Measurements from ENCODE around the gene FAM110A.
"Not testable (repeated sequence)": the region's sequence is repeated elsewhere in the genome, so short reads cannot be mapped to it uniquely, and the experiment has no call there.

The FAM110A gene

DNA sequence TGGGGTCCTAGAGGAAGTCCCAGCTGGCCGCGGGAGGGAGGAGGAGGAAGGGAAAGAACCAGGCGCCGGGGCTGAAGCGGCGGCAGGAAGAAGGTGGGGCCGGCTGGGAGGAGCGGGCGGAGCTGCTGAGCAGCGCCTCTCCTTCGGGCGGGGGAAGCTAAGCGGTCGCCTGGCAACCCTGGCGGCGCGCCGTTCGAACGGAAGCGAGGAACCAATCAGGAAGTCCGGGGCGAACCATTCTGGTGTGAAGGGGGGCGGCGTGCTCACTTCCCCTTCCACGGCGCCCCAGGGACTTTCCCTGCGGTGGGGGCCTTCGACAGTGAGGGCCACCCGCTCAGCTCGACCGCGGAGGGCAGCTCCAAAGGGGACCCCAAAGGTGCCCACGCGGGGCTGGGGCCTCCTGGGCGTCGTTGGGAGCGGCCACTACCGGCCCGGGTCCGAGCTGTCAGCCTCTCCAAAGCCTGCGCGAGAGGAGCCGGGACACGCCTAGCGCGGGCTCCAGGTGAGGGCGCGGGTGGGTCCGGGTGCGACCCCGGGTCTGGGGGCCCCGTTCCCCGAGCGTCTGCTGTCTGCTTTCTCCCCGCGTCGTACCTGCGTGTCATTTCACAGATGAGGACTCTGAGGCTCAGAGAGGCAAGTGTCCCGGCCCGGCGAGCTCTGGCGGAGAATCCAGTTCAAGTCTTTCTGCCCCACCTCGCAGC, at the start of gene FAM110A:
Gene FAM110A, plus strand, starts transcription at position 266 of the 701 bp plus-strand sequence. CDS start 11,090 bp downstream, outside the sequence.
- DNase-seq (ENCODE audit: low spot score) (peak; percentile 82), FAIRE-seq (peak; percentile 54)

DNA sequence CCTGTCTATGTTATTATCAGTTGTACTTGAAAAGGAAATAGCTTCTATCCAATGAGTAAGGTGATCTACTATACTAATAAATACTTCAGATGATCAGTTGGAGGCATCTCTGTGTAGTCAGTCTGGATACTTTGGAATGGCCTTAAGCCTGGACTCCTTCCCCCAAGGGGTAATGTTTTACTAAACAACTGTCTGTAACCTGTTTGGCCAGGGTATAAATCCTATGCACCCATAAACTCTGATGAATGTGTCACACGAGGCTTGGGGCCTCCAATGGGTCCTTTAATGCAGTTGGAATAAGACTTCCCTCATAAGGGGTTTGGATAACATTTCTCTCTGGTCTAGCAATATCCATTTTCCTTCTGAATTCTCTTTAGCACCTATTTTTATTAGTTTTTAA, 45.7 kb upstream of the FAM110A start:
- DNase-seq (ENCODE audit: low spot score): no peak

DNA sequence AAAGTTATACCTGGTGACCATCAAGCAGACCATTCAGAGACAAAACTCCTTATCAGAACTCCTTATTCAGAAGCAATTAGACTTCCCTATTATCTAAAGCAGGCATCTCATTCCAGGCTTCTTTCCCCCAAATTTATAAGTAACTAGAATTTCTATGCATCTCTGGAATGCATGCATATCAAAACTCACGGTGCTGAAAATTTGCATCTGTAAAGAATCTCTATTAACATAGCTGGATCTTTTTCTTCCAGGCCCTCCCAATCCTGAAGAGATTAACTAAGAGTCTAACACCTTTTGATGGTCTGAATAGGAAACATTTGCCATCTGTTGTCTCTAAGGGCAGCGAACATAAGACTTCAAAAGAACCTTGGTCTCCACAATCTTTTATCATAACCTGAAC, 42.5 kb upstream of the FAM110A start:
- DNase-seq (ENCODE audit: low spot score) (no peak), FAIRE-seq (no peak)

More for the DNA sequence above, 45.7 kb upstream of the FAM110A start:
- no peak for FAIRE-seq

DNA sequence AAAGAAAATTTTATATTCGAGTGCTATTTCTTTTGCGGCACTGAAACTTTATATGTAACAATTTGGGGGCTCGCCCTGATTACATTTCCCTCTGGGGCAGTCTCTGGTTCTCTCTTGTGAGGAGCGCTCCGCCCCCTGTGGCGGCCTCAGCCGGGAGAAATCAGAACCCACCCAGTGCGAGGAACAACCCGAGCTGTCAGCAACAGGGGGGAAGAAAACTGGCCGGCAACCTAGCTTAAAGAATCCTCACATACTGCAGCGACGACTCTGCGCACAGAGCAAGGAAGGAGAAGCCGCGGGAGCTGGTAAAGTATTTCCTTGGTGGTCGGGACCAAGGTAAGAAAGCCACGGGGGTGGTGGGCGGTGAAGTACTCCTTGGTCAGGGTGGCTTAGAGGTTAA, 41.3 kb upstream of the FAM110A start:
- DNase-seq (ENCODE audit: low spot score) (no peak), FAIRE-seq (no peak)

DNA sequence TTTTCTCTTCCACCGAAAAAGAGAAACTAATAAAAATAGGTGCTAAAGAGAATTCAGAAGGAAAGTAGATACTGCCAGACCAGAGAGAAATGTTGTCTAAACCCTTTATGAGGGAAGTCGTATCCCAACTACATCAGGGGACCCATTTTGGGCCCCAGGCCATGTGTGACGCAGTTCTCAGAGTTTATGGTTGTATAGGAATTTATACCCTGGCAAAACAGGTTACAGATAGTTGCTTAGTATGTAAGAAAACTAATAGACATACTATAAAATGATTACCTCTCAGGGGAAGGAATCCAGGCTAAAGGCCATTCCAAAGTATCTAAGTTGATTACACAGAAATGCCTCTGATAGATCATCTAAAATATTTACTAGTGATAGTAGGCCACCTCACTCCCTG, 36.6 kb upstream of the FAM110A start:
- no peak for FAIRE-seq

DNA sequence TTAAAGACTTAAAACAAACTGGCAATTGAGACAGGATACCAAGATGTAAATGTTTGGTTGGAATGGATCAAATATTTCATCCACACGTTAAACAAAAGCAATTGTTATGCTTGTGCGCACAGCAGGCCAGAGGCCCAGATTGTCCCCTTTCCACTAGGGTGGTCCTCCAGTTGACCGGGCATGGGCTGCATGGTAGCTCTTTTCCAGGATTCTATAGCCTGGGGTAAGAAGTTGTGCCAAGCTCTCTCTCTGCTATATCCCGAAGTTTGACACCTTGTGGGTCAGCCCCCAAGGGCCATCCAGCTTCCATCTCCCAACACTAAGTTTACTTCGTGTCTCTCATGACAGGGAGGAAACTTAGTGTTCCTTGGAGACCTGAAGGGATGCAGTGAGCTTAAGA, 34.8 kb upstream of the FAM110A start:
- FAIRE-seq; DNase-seq (ENCODE audit: low spot score): not testable (repeated sequence)

More for the DNA sequence above, 36.6 kb upstream of the FAM110A start:
- no peak for DNase-seq (ENCODE audit: low spot score)

DNA sequence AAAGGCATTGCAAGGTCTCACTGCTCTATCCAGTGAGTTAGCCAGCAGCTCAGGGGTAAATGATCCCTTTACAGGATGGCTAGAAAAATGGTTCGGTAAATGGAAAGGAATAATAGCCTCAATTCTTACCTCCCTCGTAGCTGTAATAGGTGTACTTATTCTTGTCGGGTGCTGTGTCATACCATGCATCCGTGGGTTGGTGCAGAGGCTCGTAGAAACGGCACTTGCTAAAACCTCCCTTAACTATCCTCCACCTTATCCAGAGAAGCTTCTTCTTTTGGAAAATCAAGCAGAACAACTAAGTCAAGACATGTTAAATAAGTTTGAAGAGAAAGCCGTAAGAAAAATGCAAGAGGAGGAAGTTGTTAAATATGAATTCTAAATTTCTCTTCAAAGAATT, 33.5 kb upstream of the FAM110A start:
- DNase-seq (ENCODE audit: low spot score); FAIRE-seq: not testable (repeated sequence)

DNA sequence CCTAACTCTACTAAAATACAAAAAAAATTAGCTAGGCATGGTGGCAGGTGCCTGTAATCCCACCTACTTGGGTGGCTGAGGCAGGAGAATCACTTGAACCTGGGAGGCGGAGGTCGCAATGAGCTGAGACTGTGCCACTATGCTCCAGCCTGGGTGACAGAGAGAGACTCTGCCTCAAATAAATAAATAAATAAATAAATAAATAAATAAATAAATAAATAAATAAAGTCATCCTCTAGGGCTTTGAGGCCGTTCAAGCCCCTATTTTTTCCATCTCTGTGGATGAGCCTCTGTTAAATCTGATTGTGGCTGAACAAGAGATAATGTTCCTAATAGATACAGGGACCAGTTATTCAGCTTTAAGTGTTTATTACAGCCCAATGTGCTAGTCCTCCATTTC, 31.8 kb upstream of the FAM110A start:
- no peak for FAIRE-seq
- no peak for DNase-seq (ENCODE audit: low spot score)

DNA sequence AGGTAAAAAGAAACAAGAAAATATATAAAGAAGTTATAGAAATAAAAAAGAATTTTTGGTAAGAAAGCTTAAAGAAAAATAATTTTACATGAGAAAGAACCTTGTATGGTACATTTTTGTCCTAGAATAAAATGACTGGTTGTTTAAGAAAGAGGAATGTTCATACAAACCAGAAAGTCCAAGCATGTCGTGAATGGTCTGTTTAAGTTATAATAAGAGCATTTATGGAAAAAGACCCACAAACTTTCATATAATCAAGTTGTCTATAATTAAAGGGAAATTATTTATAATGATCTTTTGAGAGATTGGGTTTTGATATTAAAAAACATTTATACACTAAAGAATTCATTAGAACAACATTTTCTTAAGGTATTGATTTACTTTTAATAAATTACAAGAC, 27.8 kb upstream of the FAM110A start:
- DNase-seq (ENCODE audit: low spot score): peak; percentile 21

DNA sequence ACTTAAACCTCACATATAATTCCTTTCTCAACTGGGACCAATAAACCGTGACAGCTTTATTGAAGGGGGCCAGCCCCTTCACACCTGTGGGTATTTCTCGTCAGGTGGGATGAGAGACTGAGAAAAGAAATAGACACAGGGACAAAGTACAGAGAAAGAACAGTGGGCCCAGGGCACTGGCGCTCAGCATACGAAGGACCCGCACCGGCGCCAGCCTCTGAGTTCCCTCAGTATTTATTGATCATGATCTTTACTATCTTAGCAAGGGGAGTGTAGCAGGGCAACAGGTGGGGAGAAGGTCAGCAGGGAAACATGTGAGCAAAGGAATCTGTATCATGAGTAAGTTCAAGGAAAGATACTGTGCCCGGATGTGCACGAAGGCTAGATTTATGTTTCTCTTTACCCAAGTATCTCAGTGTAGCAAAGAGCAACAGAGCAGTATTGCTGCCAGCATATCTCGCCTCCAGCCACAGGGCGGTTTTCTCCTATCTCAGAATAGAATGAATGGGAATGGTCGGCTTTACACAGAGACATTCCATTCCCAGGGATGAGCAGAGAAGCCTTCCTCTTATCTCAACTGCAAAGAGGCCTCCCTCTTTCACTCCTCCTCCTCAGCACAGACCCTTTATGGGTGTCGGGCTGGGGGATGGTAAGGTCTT, 21.6 kb upstream of the FAM110A start:
- FAIRE-seq; DNase-seq (ENCODE audit: low spot score): not testable (repeated sequence)

More for the DNA sequence above, 27.8 kb upstream of the FAM110A start:
- FAIRE-seq: peak; percentile 26

DNA sequence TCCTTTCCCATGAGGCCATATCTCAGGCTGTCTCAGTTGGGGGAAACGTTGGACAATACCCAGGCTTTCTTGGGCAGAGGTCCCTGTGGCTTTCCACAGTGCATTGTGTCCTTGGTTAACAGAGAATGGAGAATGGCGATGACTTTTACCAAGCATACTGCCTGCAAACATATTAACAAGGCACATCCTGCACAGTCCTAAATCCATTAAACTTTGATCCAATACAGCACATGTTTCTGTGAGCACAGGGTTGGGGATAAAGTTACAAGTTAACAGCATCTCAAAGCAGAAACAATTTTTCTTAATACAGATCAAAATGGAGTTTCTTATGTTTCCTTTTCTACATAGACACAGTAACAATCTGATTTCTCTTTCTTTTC, 21.1 kb upstream of the FAM110A start:
- FAIRE-seq; DNase-seq (ENCODE audit: low spot score): not testable (repeated sequence)

DNA sequence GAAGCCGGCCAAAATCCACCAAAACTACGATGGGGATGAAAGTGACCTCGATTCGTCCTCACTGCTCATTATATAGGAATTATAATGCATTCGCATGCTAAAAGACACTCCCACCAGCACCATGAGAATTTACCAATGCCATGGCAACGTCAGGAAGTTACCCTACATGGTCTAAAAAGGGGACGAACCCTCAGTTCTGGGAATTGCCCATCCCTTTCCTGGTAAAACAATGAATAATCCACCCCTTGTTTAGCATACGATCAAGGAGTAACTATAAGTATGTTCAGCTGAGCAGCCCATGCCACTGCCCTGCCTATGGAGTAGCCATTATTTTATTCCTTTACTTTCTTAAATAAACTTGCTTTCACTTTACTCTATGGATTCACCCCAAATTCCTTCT, 20.1 kb upstream of the FAM110A start:
- DNase-seq (ENCODE audit: low spot score) (no peak), FAIRE-seq (no peak)

DNA sequence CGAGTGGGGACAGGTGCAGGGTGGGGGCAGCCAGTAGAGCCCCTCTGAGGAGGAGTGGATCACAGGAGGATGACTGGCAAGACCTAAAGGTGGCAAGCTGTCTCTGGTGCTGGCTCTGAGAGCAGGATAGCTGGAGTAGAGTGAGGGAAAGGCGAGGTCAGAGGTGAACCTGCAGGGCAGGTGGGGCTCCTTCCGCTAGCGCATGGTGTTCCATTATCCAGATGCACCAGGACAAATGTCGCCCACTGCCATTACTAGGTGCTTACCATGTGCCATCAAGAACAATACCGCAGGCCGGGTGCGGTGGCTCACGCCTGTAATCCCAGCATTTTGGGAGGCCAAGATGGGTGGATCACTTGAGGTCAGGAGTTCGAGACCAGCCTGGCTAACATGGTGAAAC, 18.3 kb upstream of the FAM110A start:
- FAIRE-seq: no peak

DNA sequence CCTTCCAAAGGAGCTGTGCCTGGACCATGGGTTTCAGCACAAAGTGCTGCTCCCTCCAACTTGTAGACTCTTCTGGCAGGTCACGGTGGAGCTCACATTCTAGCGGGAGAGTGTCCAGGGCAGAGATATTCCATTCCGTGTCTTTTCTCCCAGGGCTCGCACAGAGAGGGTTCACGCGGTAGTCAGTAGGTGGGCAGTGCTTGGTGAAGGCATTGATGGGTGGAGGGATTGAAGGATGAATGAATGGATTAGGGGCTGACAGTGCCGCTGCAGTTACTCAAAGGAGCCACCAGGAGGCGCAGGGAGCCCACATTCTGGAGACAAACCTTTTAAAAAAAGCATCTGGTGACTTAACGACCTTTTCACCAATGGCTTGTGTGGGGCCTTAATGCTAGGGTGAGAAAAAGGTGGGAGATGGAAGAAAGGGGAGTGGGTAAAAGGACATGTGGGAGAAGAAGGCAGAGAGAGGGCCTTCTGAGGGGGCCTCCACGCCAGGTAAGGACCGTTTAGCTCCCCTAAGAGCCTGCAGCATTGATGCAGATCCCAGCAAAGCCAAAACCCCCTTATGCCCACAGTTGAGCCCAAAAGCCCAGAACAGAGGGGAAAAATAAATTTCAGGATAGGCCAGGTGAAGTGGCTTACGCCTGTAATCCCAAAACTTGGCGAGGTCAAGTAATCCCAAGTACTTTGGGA, 17.5 kb upstream of the FAM110A start:
- FAIRE-seq (no peak), DNase-seq (ENCODE audit: low spot score) (peak; percentile 37)

More for the DNA sequence above, 18.3 kb upstream of the FAM110A start:
- no peak for DNase-seq (ENCODE audit: low spot score)

DNA sequence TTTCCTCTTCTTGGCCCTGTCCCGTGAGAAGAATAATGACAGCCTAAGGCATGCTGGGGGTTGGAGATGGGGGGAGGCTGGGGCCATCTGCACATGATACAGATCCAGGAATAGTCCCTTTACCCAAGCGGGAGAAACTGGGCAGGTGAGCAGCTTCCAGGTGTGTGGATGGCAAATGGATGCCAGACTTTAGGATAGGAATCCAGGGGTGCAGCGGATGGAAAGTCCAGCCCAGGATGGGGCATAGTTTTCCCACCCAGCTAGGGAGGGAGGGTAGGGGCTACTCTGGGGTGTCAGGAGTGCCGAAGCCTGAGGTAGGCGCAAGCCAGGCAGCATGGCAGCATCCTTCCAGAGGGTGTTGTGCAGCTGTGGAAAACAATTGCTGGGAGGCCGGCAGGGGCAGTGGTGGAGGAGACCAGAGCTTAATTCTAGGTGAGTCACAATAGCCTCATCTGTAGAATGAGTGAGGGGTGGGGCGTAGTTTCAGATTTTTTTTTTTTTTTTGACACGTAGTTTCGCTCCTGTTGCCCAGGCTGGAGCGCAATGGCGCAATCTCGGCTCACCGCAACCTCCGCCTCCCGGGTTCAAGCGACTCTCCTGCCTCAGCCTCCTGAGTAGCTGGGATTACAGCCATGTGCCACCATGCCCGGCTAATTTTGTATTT, 15.4 kb upstream of the FAM110A start:
- DNase-seq (ENCODE audit: low spot score) (no peak), FAIRE-seq (no peak)

DNA sequence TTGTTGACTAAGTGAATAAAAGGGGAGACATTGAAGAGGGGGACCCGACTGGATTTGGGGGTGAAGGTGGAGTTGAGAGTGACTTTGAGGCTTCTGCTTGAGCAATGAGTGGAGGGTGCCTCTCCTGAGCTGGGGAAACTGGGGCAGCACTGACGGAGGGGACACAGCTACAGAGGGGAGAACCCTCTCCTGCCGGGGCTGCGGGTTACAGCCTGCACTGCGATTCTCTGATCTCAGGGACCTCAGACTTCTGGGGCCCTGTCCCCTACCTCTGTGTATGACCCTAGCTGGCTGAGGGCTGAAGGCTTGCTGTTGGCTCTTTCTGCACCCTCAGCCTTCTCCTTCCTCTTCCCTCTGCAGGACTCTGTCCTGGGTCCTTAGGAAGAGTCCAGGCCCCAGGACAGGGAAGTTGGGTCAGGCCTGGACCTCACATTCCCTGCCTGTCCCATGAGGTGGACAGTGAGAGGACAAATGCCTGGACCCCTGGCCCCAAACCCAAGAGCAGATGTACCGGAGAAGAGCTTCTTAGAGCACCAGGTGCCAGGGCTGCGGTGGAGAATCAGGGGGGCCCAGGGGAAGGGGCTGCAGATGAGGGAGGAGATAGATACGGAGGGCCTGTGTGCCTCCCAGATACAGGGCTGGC, 13.7 kb upstream of the FAM110A start:
- FAIRE-seq: no peak
- DNase-seq (ENCODE audit: low spot score): no peak

DNA sequence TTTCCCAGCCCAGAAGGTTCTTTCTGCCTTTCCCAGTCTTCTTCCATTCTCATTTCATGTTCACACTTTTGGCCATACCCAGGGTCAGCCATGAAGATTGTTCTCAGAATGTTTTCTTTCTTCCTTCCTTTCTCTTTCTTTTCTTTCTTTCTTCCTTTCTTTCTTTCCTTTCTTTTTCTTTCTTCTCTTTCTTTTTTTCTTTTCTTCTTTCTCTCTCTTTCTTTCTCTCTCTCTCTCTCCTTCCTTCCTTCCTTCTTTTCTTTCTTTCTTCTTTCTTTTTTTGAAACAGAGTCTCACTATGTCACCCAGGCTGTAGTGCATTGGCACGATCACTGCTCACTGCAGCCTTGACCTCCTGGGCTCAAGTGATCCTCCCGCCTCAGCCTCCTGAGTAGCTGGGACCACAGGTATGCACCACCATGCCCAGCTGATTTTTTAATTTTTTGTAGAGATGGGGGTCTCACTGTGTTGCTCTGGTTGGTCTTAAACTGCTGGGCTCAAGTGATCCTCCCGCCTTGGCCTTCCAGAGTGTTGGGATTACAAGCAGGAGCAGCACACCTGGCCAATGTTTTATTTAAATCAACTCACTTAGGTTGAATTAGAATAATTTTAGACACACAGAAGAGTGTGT, 13.1 kb upstream of the FAM110A start:
- FAIRE-seq (no peak), DNase-seq (ENCODE audit: low spot score) (no peak)

DNA sequence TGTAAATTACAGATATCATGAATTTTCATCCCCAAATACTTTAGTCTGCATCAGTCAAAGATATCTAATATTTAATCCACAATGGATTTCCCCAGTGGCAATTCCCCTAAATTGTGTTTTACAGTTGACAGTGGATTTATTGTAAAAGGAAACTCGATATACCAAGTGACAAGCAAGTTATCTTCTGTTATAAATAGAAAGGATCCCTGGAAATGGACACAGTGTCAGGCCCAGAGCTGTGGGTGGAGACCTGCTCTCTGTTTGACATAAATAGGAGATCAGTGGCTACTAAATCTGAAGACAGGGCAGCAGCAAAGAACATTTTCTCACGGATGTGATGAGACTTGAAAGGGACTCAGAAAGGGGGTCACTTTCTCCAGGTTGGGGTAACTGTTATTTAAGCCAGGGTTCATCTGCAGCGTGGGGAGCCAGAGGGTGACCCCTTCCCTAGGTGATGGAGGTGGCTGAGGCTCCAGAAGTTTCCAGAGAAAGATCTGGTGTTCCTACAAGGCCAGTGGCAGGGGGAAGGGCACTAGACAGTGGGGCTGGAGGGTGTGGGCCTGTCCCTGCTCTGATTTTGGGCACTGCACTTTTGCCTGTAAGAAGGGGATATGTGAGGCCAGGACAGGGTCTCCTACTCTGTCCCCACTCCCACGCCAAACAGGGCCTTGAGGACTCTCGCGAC, 12.3 kb upstream of the FAM110A start:
- no peak for DNase-seq (ENCODE audit: low spot score)
- no peak for FAIRE-seq

DNA sequence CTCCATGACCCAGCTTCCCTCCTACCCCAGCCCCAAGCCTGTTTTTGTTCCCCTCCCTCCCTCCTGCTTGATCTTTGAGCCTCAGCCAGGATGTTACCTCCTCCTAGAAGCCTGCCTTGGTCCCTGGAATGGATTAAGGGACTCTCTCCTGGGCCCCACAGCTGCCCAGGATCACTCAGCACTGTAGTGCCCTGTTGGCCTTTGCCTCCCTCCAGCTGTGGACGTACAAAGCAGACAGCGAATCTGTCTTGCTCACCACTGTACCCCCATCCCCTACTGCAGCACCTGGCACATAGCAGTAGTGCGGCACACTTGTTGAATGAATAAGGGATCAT, 11.8 kb upstream of the FAM110A start:
- FAIRE-seq: no peak
- DNase-seq (ENCODE audit: low spot score): no peak
